Adipocyte (in vitro differentiated cells): ENCODE results near the gene C12orf57.
A peak's percentile ranks its signal among the peaks of the same experiment; 100 is the strongest.

ENCODE experiments used
- DNase-seq: peaks from one replicate; pipeline ENCODE4 v3.0.0-alpha.2; 2015; ENCODE audit warnings: low read depth
- H3K27me3 ChIP-seq: replicated peaks from 2 replicates; pipeline ENCODE4 v1.7.0; 2013; ENCODE audit warnings: mild to moderate bottlenecking, low read length, moderate library complexity; ENCODE audit not compliant: control insufficient read depth, insufficient read depth
- H3K36me3 ChIP-seq: 2 replicates; pipeline ENCODE4 v1.7.0; 2013; ENCODE audit warnings: low read length, mild to moderate bottlenecking, moderate library complexity; ENCODE audit not compliant: control insufficient read depth, insufficient read depth, severe bottlenecking
- H3K4me1 ChIP-seq: 2 replicates; pipeline ENCODE4 v1.7.0; 2013; ENCODE audit warnings: mild to moderate bottlenecking, low read length, moderate library complexity; ENCODE audit not compliant: control insufficient read depth, insufficient read depth
- H3K4me3 ChIP-seq: 2 replicates; pipeline ENCODE4 v1.7.0; 2013; ENCODE audit warnings: mild to moderate bottlenecking, low read length, moderate library complexity
- H3K9ac ChIP-seq: 2 replicates; pipeline ENCODE4 v1.7.0; 2013; ENCODE audit warnings: mild to moderate bottlenecking, low read length, moderate library complexity
- H3K9me3 ChIP-seq: 2 replicates; pipeline ENCODE4 v1.7.0; 2013; ENCODE audit warnings: mild to moderate bottlenecking, low read length, moderate library complexity; ENCODE audit not compliant: control insufficient read depth

Gene C12orf57

DNA sequence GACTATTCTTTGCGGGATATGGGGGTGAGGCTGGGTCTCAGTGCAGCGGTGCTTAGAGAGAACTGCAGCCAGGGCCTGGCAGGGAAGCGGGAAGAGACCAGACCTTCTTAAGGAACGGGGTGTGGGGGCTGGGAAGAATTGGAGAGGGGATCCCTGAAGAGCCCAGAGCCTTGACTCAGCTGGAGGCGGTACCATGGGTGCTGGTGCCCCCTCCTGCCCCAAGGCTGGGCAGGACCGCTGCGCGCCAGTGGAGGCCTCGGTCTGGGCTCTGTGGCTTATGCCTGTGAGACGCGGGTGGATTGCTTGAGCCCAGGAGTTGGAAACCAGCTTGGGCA is 1.5 kb upstream of the C12orf57 start:
- peaks cover 23% of the 10 kb centered on the region for H3K36me3 ChIP-seq
- peak overlapping the region; percentile 94 for H3K9ac ChIP-seq
- H3K4me3 ChIP-seq = no peak overlapping the region
- no peaks in the 10 kb centered on the region for H3K9me3 ChIP-seq
- no peaks in the 10 kb centered on the region for H3K27me3 ChIP-seq
- no peak for DNase-seq
- peaks cover 33% of the 10 kb centered on the region for H3K4me1 ChIP-seq

GRCh38 chr12:6943389-6943721 is 467 bp upstream of the C12orf57 start:
- peaks cover 23% of the 10 kb centered on the region for H3K36me3 ChIP-seq

GRCh38 chr12:6944381-6945186 is 762 bp downstream of the C12orf57 start:
- Histone ChIP-seq H3K4me3 (peak overlapping the region; percentile 86), H3K27me3 (no peaks in the 10 kb centered on the region), H3K9ac (peak overlapping the region; percentile 94), H3K36me3 (peaks cover 18% of the 10 kb centered on the region), H3K4me1 (peaks cover 21% of the 10 kb centered on the region), H3K9me3 (no peaks in the 10 kb centered on the region)
- peak; percentile 98 for DNase-seq

More at GRCh38 chr12:6943389-6943721, 467 bp upstream of the C12orf57 start:
- Histone ChIP-seq H3K4me1 (peaks cover 27% of the 10 kb centered on the region), H3K4me3 (peak overlapping the region; percentile 86), H3K9ac (peak overlapping the region; percentile 94), H3K27me3 (no peaks in the 10 kb centered on the region), H3K9me3 (no peaks in the 10 kb centered on the region)
- peak; percentile 95 for DNase-seq

- no peak for DNase-seq
- H3K9me3 ChIP-seq = no peaks in the 10 kb centered on the region
- no peaks in the 10 kb centered on the region for H3K27me3 ChIP-seq
- no peak overlapping the region for H3K4me3 ChIP-seq
- H3K4me1 ChIP-seq = peaks cover 21% of the 10 kb centered on the region
- H3K36me3 ChIP-seq = peaks cover 11% of the 10 kb centered on the region
- no peak overlapping the region for H3K9ac ChIP-seq
Observed at GRCh38 chr12:6945613-6946012, 1.8 kb downstream of the C12orf57 start.

DNA sequence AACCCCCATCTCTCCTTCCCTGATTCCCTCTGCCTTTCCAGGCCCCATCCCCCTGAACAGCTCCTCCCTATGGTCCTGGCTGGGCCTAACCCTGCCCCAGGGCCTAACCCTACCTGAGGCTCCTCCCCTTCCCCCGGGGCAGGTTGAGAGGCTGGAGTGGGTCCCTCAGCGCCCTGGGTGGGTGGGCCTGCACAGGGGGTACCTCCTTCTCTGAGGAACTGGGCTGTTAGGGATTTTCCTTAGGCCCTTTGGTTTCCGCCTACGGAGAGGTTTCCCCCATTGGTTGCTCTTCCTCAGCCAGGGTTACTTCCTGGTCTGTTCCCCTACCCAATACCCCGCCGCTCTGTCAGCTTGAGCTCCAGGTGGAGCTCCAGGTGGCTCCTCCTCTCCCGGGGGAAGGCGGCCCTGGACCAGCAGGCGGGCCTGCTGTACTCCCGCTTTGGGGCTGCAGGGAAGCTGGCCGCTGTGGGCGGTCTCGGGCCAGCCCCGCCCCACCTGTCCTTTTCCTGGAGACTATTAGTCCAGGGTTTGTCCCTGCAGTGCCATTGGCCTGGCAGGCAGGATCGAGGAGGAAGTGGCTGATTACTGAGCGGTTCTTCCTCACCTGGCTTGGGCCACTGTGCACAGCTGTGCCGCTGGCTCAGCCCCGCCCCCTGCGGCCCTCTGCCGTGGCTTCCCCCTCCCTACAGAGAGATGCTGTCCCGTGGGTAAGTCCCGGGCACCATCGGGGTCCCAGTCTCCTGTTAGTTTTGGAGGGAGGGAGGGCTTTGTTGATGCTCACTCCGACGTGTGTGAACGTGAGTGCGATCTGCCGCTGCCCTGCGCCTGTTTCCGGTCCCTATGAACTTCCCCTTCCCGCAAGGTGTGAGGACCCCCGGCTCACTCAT is 2.5 kb downstream of the C12orf57 start:
- Histone ChIP-seq H3K9ac (no peak overlapping the region), H3K36me3 (peaks cover 5% of the 10 kb centered on the region), H3K4me1 (peaks cover 21% of the 10 kb centered on the region), H3K4me3 (no peak overlapping the region), H3K27me3 (no peaks in the 10 kb centered on the region), H3K9me3 (no peaks in the 10 kb centered on the region)
- no peak for DNase-seq

DNA sequence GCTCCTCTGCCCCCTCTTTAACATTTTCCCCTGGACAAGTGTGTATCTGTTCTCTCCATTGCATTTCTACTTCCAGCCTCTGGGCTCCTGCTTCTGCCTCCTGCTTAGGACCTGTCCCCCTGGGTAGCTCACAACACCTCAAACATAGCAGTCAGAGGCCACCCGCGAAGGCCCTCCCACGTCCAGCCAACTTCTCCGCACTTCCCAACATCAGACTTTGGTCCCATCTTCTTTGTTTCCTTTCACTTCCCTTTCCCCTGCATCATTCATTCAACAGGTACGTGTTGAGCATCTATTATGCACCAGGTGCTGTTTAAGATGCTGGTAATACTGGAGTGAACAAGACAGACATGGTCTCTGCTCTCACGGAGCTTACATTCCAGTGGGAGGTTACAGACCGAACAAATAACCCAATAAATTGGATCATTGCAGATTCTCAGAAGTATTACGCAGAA is 3.1 kb downstream of the C12orf57 start:
- no peak for DNase-seq
- Histone ChIP-seq H3K9ac (no peak overlapping the region), H3K9me3 (no peaks in the 10 kb centered on the region), H3K4me1 (peaks cover 21% of the 10 kb centered on the region), H3K36me3 (no peaks in the 10 kb centered on the region), H3K4me3 (no peak overlapping the region), H3K27me3 (no peaks in the 10 kb centered on the region)

- no peak for DNase-seq
- Histone ChIP-seq H3K9me3 (no peaks in the 10 kb centered on the region), H3K36me3 (no peaks in the 10 kb centered on the region), H3K4me1 (peaks cover 20% of the 10 kb centered on the region), H3K4me3 (no peak overlapping the region), H3K27me3 (peaks cover under 1% of the 10 kb centered on the region), H3K9ac (no peak overlapping the region)
Observed at GRCh38 chr12:6947615-6948014, 3.8 kb downstream of the C12orf57 start.

- Histone ChIP-seq H3K9ac (no peak overlapping the region), H3K4me3 (no peak overlapping the region), H3K9me3 (no peaks in the 10 kb centered on the region), H3K27me3 (peaks cover 5% of the 10 kb centered on the region), H3K4me1 (peaks cover 12% of the 10 kb centered on the region), H3K36me3 (no peaks in the 10 kb centered on the region)
- no peak for DNase-seq
Observed at GRCh38 chr12:6948873-6949594, 5.2 kb downstream of the C12orf57 start.

DNA sequence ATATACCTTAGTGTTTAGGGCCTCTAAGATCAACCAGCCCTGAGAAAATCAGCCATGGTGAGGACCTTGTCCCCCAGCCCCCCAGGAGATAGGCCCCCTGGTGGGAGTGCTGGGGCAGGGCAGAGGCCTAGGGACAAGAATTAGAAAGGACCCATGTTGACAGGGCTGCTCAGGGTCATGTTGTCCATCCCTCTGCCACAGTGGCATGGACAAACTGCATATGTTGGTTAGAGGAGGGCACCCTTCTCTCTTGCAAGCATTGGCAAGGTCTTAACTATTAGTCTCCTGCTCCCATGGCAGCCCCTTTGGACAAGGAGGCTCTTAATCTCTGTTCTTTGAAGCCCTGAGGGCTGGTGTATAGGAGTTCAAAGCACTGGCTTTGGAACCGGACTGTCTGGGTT is 6.6 kb downstream of the C12orf57 start:
- DNase-seq = no peak

DNA sequence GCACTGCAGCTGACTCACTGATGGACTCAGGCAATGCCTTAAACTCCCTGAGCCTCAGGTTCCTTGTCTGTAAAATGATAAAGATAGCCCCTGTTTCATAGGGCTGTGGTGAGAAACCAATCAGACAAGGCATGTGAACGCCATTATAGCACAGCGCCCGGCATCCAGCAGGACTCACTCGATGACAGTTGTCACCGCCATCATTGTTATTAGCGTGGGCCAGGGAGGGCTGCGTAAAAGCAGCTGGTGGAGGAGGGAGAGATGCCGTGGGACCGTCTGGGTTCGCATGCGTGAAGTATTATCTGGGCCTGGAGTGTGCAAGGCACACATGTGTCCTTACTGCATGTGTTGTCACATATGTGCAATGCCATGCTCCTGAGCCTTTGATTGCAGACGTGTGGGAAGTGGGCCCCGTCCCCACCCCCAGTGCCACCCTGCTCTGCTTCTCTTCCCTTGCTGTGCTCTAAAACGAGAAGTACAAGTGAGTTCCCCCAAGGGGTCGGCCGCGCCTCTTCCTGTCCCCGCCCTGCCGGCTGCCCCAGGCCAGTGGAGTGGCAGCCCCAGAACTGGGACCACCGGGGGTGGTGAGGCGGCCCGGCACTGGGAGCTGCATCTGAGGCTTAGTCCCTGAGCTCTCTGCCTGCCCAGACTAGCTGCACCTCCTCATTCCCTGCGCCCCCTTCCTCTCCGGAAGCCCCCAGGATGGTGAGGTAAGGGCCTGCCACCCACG is 7.2 kb downstream of the C12orf57 start, which contains the start of gene PTPN6:
PTPN6 (plus strand) TSS at position 546 of the 730 bp plus-strand sequence; CDS start at position 703, 157 bp downstream.
- Histone ChIP-seq H3K4me3 (no peak within 1 kb of the TSS), H3K9me3 (no peaks in the 10 kb centered on the region), H3K27me3 (peaks cover 10% of the 10 kb centered on the region), H3K4me1 (no peaks in the 10 kb centered on the region), H3K36me3 (no peaks in the 10 kb centered on the region), H3K9ac (no peak within 1 kb of the TSS)
- DNase-seq = no peak

More for the DNA sequence above, 6.6 kb downstream of the C12orf57 start:
- H3K4me3 ChIP-seq = no peak overlapping the region
- H3K36me3 ChIP-seq = no peaks in the 10 kb centered on the region
- H3K9ac ChIP-seq = no peak overlapping the region
- H3K4me1 ChIP-seq = peaks cover under 1% of the 10 kb centered on the region
- no peaks in the 10 kb centered on the region for H3K9me3 ChIP-seq
- peaks cover 10% of the 10 kb centered on the region for H3K27me3 ChIP-seq
